NOMO-1 (cell line): ENCODE measurements around the gene ACKR3.

Experiments
- DNase-seq, 2 experiments: peaks; one replicate each; lab custom pipeline; 2025; ENCODE audit not compliant: unreplicated experiment in 2 of 2; lab: John Stamatoyannopoulos, UW

Gene ACKR3

GRCh38 chr2:236605345-236605734 is 35.7 kb downstream of the ACKR3 start:
- no peak for DNase-seq

- DNase-seq, result no peak
Measured at GRCh38 chr2:236606023-236606422, 36.4 kb downstream of the ACKR3 start.

GRCh38 chr2:236607471-236608187 is 38.0 kb downstream of the ACKR3 start:
- peak; percentile 12 to 31 for DNase-seq

- DNase-seq, result no peak
Measured at GRCh38 chr2:236608188-236608525, 38.5 kb downstream of the ACKR3 start.

GRCh38 chr2:236608710-236609109 is 39.1 kb downstream of the ACKR3 start:
- no peak for DNase-seq

- no peak for DNase-seq
Measured at GRCh38 chr2:236610991-236611821, 41.6 kb downstream of the ACKR3 start.

GRCh38 chr2:236612737-236613136 is 43.1 kb downstream of the ACKR3 start:
- no peak for DNase-seq

- no peak for DNase-seq
Measured at GRCh38 chr2:236613612-236614011, 44.0 kb downstream of the ACKR3 start.

GRCh38 chr2:236614551-236614950 is 44.9 kb downstream of the ACKR3 start:
- DNase-seq, result no peak

- DNase-seq, result no peak
Measured at GRCh38 chr2:236616031-236616430, 46.4 kb downstream of the ACKR3 start.

- DNase-seq, result no peak
Measured at GRCh38 chr2:236616624-236617023, 47.0 kb downstream of the ACKR3 start.

GRCh38 chr2:236617221-236617737 is 47.7 kb downstream of the ACKR3 start:
- DNase-seq, result no peak

- no peak for DNase-seq
Measured at GRCh38 chr2:236617796-236618195, 48.2 kb downstream of the ACKR3 start.

- no peak for DNase-seq
Measured at GRCh38 chr2:236618370-236618769, 48.7 kb downstream of the ACKR3 start.

GRCh38 chr2:236619910-236620612 is 50.4 kb downstream of the ACKR3 start:
- DNase-seq, result no peak

GRCh38 chr2:236621786-236622185 is 52.2 kb downstream of the ACKR3 start:
- DNase-seq, result no peak

- no peak for DNase-seq
Measured at GRCh38 chr2:236622201-236622600, 52.6 kb downstream of the ACKR3 start.

GRCh38 chr2:236622660-236623059 is 53.0 kb downstream of the ACKR3 start:
- DNase-seq, result no peak

GRCh38 chr2:236623816-236624215 is 54.2 kb downstream of the ACKR3 start:
- no peak for DNase-seq

GRCh38 chr2:236625156-236625690 is 55.6 kb downstream of the ACKR3 start:
- no peak for DNase-seq
